Natural killer cell (primary cell): Measurements from ENCODE around the gene PIGS. TPM values are rescaled to one million over a fixed set of nuclear protein-coding genes. Genes with fewer than 3 reads are reported as not detected.
A peak's percentile ranks its signal among the peaks of the same experiment; 100 is the strongest.

Experiments used
- ATAC-seq, 3 donors: fragments of 150-1000 bp in 2 of 3; fragments of 200-7000 bp in 1 of 3; cut with Tn5 transposase; 1 replicate in 1 of 3; 2 replicates in 2 of 3; pipeline ENCODE4 v1.10.0; 2021; ENCODE audit warnings: mild to moderate bottlenecking in 2 of 3, moderate library complexity in 2 of 3
- DNase-seq, 2 donors: peaks; one replicate each; pipeline versions ENCODE4 v3.0.0 to v3.0.0-alpha.2; 2013 to 2021; ENCODE audit warnings: mixed read lengths in 1 of 2
- H3K27ac ChIP-seq: one replicate; pipeline ENCODE4 v1.5.1; 2013; ENCODE audit warnings: mild to moderate bottlenecking, low read length
- H3K27me3 ChIP-seq: one replicate; pipeline ENCODE4 v1.6.1; 2013; ENCODE audit warnings: low read length; ENCODE audit not compliant: control insufficient read depth, insufficient read depth
- H3K36me3 ChIP-seq: one replicate; pipeline ENCODE4 v1.6.1; 2013; ENCODE audit warnings: low read length; ENCODE audit not compliant: control insufficient read depth, insufficient read depth
- H3K4me1 ChIP-seq: one replicate; pipeline ENCODE4 v1.6.1; 2013; ENCODE audit warnings: low read length; ENCODE audit not compliant: control insufficient read depth, insufficient read depth
- H3K4me3 ChIP-seq: one replicate; pipeline ENCODE4 v1.5.1; 2013; ENCODE audit warnings: low read length
- H3K9me3 ChIP-seq: one replicate; pipeline ENCODE4 v1.6.1; 2013; ENCODE audit warnings: low read length; ENCODE audit not compliant: control insufficient read depth, insufficient read depth
- H3K27ac Mint-ChIP-seq, 2 donors: one replicate each; pipeline ENCODE4 v1.8.0; 2022; ENCODE audit warnings: mild to moderate bottlenecking in 2 of 2, mixed read lengths in 2 of 2, moderate library complexity in 1 of 2
- H3K27me3 Mint-ChIP-seq, 2 donors: one replicate each; pipeline ENCODE4 v1.8.0; 2022; ENCODE audit warnings: low read depth in 2 of 2, mixed read lengths in 2 of 2
- H3K36me3 Mint-ChIP-seq: one replicate; pipeline ENCODE4 v1.8.0; 2022; ENCODE audit warnings: mixed read lengths
- H3K4me1 Mint-ChIP-seq, 2 donors: one replicate each; pipeline ENCODE4 v1.8.0; 2022; ENCODE audit warnings: mixed read lengths in 2 of 2
- H3K4me3 Mint-ChIP-seq: one replicate; pipeline ENCODE4 v1.8.0; 2022; ENCODE audit warnings: mild to moderate bottlenecking, moderate library complexity, mixed read lengths
- H3K9me3 Mint-ChIP-seq, 2 donors: one replicate each; pipeline ENCODE4 v1.8.0; 2022; ENCODE audit warnings: mixed read lengths in 2 of 2
- WGBS: methylation state at CpG from one replicate; pipeline ENCODE4 v1.1.7; 2013; ENCODE audit warnings: missing lambda C conversion rate; ENCODE audit not compliant: insufficient coverage; 5-methylcytosine and 5-hydroxymethylcytosine counted together
- intact Hi-C: fragments of 100-400 bp; cut with micrococcal nuclease; formaldehyde crosslinking; loops from one replicate; pipeline ENCODE4 v1.14.2; 2022
- total RNA-seq, 4 donors: library from RNA; stranded (reverse); fragments of 120-200 nt in 1 of 4; gene quantifications; one replicate each; pipeline versions ENCODE4 v1.2.3 to v1.2.4, GENCODE V29; 2013 to 2022
- TF ChIP-seq, protein P1 (sequence below): fragments of 200-600 bp; IDR thresholded peaks from one replicate; pipeline ENCODE4 v1.8.0; 2022; ENCODE audit warnings: antibody characterized with exemption

The PIGS gene
- total RNA-seq, 3 donors from 2014 or later (not counting 1 experiment from before 2014, with no cell fraction given), result 88.3 to 95.3 (median 92.3) TPM

DNA sequence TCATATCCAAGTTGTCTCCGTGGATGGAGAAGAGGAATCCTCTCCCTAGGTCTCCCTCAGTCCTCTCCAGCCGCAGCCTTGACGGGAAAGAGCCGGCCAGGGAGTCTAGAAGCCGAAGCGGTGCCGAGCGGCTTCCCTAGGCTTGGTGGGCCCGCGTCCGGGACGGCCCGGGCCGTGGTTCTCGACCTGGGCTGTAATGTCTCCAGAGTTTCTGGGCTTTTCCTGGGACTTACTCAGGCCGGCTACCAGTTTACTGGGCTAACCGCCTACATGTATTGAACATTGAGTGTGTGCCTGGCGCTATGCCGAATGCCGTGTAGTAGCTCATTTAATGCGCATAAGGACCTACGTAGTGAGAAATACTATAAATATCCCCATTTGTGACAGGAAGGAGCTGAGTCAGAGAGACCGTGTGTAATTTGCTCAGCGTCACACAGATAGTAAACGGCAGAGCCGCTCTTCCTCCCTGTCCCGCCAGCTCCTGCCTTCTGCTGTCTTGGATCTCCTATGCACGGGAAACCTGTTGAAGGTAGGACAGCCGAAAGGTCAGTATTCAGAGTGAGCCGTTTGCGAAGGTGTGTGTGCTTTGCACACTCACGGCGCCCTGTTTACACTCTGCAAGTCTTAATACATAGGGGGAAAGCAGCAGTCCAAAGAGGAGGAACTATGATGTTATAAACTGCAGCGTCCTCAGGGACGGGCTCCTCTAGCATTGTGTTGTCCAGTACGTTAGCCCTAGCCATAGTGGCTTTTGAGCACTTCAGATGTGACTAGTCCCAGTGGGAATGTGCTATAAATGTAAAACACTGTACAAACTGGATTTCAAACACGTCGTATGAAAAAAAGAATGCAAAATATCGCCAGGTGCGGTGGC is 28.2 kb upstream of the PIGS start:
- peaks cover 22 to 23% of the 10 kb centered on the region in 2 donors for H3K4me1 Mint-ChIP-seq
- H3K4me3 ChIP-seq, result peak overlapping the region; percentile 71

DNA sequence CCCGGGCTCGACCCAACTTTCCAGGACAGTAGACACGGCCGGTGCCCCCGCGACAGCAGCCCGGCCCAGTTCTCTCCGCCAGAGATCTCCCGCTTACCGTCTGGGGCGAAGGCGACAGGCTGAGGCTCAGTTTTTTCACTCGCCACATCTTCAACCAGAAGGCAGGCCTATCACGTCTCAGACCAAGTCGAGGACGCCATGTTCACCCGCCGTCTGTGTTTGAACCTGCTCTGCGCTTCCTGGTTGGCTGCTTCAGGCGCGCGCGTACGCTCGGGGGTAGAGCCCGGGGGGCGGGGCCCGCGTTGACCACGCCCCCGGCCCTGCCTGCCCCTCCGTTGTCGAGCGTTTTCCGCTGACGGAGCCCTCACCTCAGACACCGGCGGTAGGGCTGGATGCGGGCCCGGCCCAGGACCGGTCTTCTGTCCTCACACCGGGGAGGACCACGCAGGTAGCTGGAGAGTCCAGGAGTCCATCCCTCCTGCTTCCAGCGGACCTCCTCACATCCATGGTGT is 27.5 kb upstream of the PIGS start, which contains the start of gene SPAG5:
Gene SPAG5 (minus strand): TSS at position 227 of the 512 bp plus-strand sequence. CDS start 79 bp downstream, at position 148.
- H3K4me1 ChIP-seq, result peaks cover 19% of the 10 kb centered on the region
- peak within 1 kb of the TSS; percentile 94 for H3K4me3 Mint-ChIP-seq
- peak within 1 kb of the TSS; percentile 95 to 98 for H3K27ac Mint-ChIP-seq
- WGBS, result under 1% methylated on average over 44 of the region's 44 CpGs
- DNase-seq (peak; percentile 96 to 97), ATAC-seq (peak; percentile 89 to 99 (median 93))
- intact Hi-C loops, result loop anchor here (1.0 to 5.0 kb wide), 2 partner anchors 23 to 107 kb away; partner anchors contain the start of gene ALDOC
- H3K27me3 ChIP-seq, result no peaks in the 10 kb centered on the region
- TF ChIP-seq, protein P1, sequence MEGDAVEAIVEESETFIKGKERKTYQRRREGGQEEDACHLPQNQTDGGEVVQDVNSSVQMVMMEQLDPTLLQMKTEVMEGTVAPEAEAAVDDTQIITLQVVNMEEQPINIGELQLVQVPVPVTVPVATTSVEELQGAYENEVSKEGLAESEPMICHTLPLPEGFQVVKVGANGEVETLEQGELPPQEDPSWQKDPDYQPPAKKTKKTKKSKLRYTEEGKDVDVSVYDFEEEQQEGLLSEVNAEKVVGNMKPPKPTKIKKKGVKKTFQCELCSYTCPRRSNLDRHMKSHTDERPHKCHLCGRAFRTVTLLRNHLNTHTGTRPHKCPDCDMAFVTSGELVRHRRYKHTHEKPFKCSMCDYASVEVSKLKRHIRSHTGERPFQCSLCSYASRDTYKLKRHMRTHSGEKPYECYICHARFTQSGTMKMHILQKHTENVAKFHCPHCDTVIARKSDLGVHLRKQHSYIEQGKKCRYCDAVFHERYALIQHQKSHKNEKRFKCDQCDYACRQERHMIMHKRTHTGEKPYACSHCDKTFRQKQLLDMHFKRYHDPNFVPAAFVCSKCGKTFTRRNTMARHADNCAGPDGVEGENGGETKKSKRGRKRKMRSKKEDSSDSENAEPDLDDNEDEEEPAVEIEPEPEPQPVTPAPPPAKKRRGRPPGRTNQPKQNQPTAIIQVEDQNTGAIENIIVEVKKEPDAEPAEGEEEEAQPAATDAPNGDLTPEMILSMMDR, result no peak
- H3K9me3 Mint-ChIP-seq, result no peaks in the 10 kb centered on the region
- H3K36me3 Mint-ChIP-seq, result no peaks in the 10 kb centered on the region
- peak within 1 kb of the TSS; percentile 71 for H3K4me3 ChIP-seq
- H3K4me1 Mint-ChIP-seq, result peaks cover 22 to 23% of the 10 kb centered on the region in 2 donors
- H3K27ac ChIP-seq, result peak within 1 kb of the TSS; percentile 95
- no peaks in the 10 kb centered on the region for H3K27me3 Mint-ChIP-seq
- H3K9me3 ChIP-seq, result no peaks in the 10 kb centered on the region
- no peaks in the 10 kb centered on the region for H3K36me3 ChIP-seq

More for the DNA sequence above, 28.2 kb upstream of the PIGS start:
- peaks cover 19% of the 10 kb centered on the region for H3K4me1 ChIP-seq
- peak; percentile 66 to 81 (median 72) for ATAC-seq
- H3K27ac ChIP-seq, result peak overlapping the region; percentile 95
- Mint-ChIP-seq H3K9me3 (no peaks in the 10 kb centered on the region), H3K27ac (peak overlapping the region; percentile 95 to 98), H3K4me3 (peak overlapping the region; percentile 94), H3K27me3 (no peaks in the 10 kb centered on the region), H3K36me3 (no peaks in the 10 kb centered on the region)
- intact Hi-C loops, result loop anchor here (1.0 to 5.0 kb wide), 2 partner anchors 23 to 107 kb away; partner anchors contain the start of gene ALDOC
- 7% methylated on average over 40 of the region's 40 CpGs for WGBS
- TF ChIP-seq, protein P1, result no peak
- peak; percentile 60 to 84 for DNase-seq
- H3K36me3 ChIP-seq, result no peaks in the 10 kb centered on the region
- H3K27me3 ChIP-seq, result no peaks in the 10 kb centered on the region
- no peaks in the 10 kb centered on the region for H3K9me3 ChIP-seq

DNA sequence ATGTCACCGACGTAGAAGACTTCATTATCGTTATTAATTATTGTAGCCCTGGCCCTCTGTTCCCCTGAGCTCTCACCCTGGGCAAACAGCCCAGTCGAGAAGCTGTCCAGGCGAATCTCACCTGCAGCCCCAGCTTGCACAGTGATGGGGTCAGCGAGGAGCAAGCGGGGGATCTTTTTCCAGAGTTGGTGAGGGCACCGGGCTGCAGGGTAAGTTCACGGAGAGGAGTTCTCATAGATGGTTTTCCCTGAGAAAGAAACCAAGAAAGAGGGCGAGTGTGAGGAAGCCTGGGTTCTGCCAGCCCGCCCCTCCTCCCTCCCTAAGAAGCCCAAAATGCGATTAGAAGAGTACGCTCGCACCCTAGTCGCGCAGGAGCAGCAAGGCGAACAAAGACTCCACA is 27.1 kb upstream of the PIGS start:
- peak overlapping the region; percentile 71 for H3K4me3 ChIP-seq
- no peak for DNase-seq
- peak overlapping the region; percentile 95 to 98 for H3K27ac Mint-ChIP-seq
- H3K36me3 ChIP-seq, result no peaks in the 10 kb centered on the region
- ATAC-seq, result no peak
- peaks cover 22 to 23% of the 10 kb centered on the region in 2 donors for H3K4me1 Mint-ChIP-seq
- H3K9me3 Mint-ChIP-seq, result no peaks in the 10 kb centered on the region
- TF ChIP-seq, protein P1, result no peak
- no peaks in the 10 kb centered on the region for H3K36me3 Mint-ChIP-seq
- WGBS, result 13% methylated on average over 16 of the region's 17 CpGs
- intact Hi-C loops, result loop anchor here (5.0 kb wide), 1 partner anchor 106 kb away; no protein-coding TSS in a partner anchor
- H3K9me3 ChIP-seq, result no peaks in the 10 kb centered on the region
- H3K4me1 ChIP-seq, result peaks cover 19% of the 10 kb centered on the region
- no peaks in the 10 kb centered on the region for H3K27me3 Mint-ChIP-seq
- H3K27ac ChIP-seq, result no peak overlapping the region
- no peaks in the 10 kb centered on the region for H3K27me3 ChIP-seq
- peak overlapping the region; percentile 94 for H3K4me3 Mint-ChIP-seq
